GM12878 (cell line): ENCODE data around the gene RAB3IL1. TPM values are rescaled to one million over a fixed set of nuclear protein-coding genes. Genes with fewer than 3 reads are reported as not detected.

Experiments
- ATAC-seq: fragments of 200-7000 bp; cut with Tn5 transposase; 3 replicates; pipeline ENCODE4 v1.9.1; 2020; ENCODE audit warnings: mild to moderate bottlenecking, moderate library complexity
- BruUV-seq: library from RNA; stranded (reverse); fragments of 400-500 nt; replicated peaks from 2 replicates; lab custom pipeline; 2021; lab: Mats Ljungman, UMichigan
- CTCF ChIA-PET: fragments of 300-600 bp; sonication (Branson Sonifier 250); formaldehyde crosslinking; extraction: SDS; loops from one replicate; lab custom pipeline; 2021; ENCODE audit warnings: inconsistent platforms; lab: Yijun Ruan, JAX
- POLR2A ChIA-PET: fragments of 350-600 bp; formaldehyde crosslinking; extraction: SDS; loops from one replicate; lab custom pipeline; 2021; ENCODE audit warnings: inconsistent platforms; lab: Charles Lee
- RAD21 ChIA-PET: fragments of 300-600 bp; sonication (Branson Sonifier 250); formaldehyde crosslinking; loops from one replicate; lab custom pipeline; 2023; ENCODE audit warnings: antibody characterized with exemption; ENCODE audit not compliant: unreplicated experiment; lab: Charles Lee
- SMC1A ChIA-PET: fragments of 300-600 bp; sonication (Branson Sonifier 250); formaldehyde crosslinking; loops from one replicate; lab custom pipeline; 2023; ENCODE audit not compliant: unreplicated experiment, uncharacterized antibody; lab: Charles Lee
- DNase-seq: peaks from one replicate; pipeline ENCODE4 v3.0.0-alpha.2; 2011; ENCODE audit warnings: low read depth, low spot score
- FAIRE-seq: peaks from 3 replicates; lab custom pipeline; 2011; peaks lifted over from hg19 to GRCh38; lab: Jason Lieb, UNC
- H2AFZ ChIP-seq: 2 replicates; pipeline ENCODE4 v1.6.0; 2011; ENCODE audit warnings: low read depth, low read length, control low read depth; ENCODE audit not compliant: control insufficient read depth
- H3K27ac ChIP-seq: 2 replicates; pipeline ENCODE4 v1.5.1; 2011; ENCODE audit warnings: control low read depth; ENCODE audit not compliant: control insufficient read depth, insufficient read depth
- H3K27me3 ChIP-seq, 2 experiments: replicated peaks in 1 of 2; 2 replicates each; pipeline versions ENCODE4 v1.6.0 to v1.6.1; 2011; ENCODE audit warnings: low read length in 1 of 2; ENCODE audit not compliant: control insufficient read depth in 2 of 2, insufficient read depth in 2 of 2
- H3K36me3 ChIP-seq, 2 experiments: 2 replicates each; pipeline ENCODE4 v1.5.1; 2011; ENCODE audit warnings: low read length in 1 of 2; ENCODE audit not compliant: control insufficient read depth in 2 of 2, insufficient read depth in 2 of 2
- H3K4me1 ChIP-seq: 2 replicates; pipeline ENCODE4 v1.6.1; 2011; ENCODE audit warnings: mild to moderate bottlenecking, low read length, moderate library complexity, mixed read lengths; ENCODE audit not compliant: control insufficient read depth, insufficient read depth
- H3K4me2 ChIP-seq: 2 replicates; pipeline ENCODE4 v1.6.0; 2011; ENCODE audit warnings: control low read depth; ENCODE audit not compliant: control insufficient read depth, insufficient read depth
- H3K4me3 ChIP-seq: fragments of 200-600 bp; sonication (generic); 2 replicates; pipeline ENCODE4 v1.5.1; 2016
- H3K79me2 ChIP-seq: 2 replicates; pipeline ENCODE4 v1.6.0; 2011; ENCODE audit warnings: low read length; ENCODE audit not compliant: control insufficient read depth, insufficient read depth
- H3K9ac ChIP-seq: 2 replicates; pipeline ENCODE4 v1.8.0; 2011; ENCODE audit warnings: low read length, control low read depth, mixed read lengths; ENCODE audit not compliant: control insufficient read depth, insufficient read depth
- H3K9me3 ChIP-seq: replicated peaks from 3 replicates; pipeline ENCODE4 v1.5.1; 2011; ENCODE audit warnings: mild to moderate bottlenecking, low read length; ENCODE audit not compliant: control insufficient read depth, insufficient read depth
- H4K20me1 ChIP-seq: 2 replicates; pipeline ENCODE4 v1.6.0; 2011; ENCODE audit not compliant: control insufficient read depth, insufficient read depth
- BCL3 ChIP-seq: IDR thresholded peaks from 2 replicates; pipeline ENCODE4 v1.6.1; 2011; ENCODE audit warnings: borderline replicate concordance, low read depth, mild to moderate bottlenecking, moderate library complexity, low read length; ENCODE audit not compliant: insufficient read depth, poor library complexity, severe bottlenecking
- E2F4 ChIP-seq: IDR thresholded peaks from 2 replicates; pipeline ENCODE4 v1.6.1; 2012; ENCODE audit warnings: low read depth, low read length, improper control_type of control experiment
- ETV6 ChIP-seq, 2 experiments: fragments of 450-650 bp in 1 of 2; IDR thresholded peaks in 1 of 2; conservative IDR thresholded peaks in 1 of 2; 2 replicates each; pipeline ENCODE4 v1.6.1; 2014; ENCODE audit warnings: antibody characterized with exemption in 1 of 2, borderline replicate concordance in 1 of 2, low read depth in 1 of 2, mild to moderate bottlenecking in 1 of 2, moderate library complexity in 1 of 2
- GABPA ChIP-seq: IDR thresholded peaks from 2 replicates; pipeline ENCODE4 v1.6.1; 2014; ENCODE audit warnings: antibody characterized with exemption, low read depth, mild to moderate bottlenecking, inconsistent platforms
- JUNB ChIP-seq: IDR thresholded peaks from 2 replicates; pipeline ENCODE4 v1.6.1; 2016; ENCODE audit warnings: antibody characterized with exemption, mild to moderate bottlenecking
- RCOR1 ChIP-seq: conservative IDR thresholded peaks from 2 replicates; pipeline ENCODE4 v1.6.1; 2012; ENCODE audit warnings: low read depth, low read length, improper control_type of control experiment
- SUPT20H ChIP-seq: IDR thresholded peaks from 2 replicates; pipeline ENCODE4 v1.6.1; 2011; ENCODE audit warnings: low read depth, mild to moderate bottlenecking, low read length, moderate library complexity, borderline replicate concordance; ENCODE audit not compliant: control insufficient read depth
- ZBTB11 ChIP-seq: fragments of 450-650 bp; formaldehyde crosslinking; IDR thresholded peaks from 2 replicates; pipeline ENCODE4 v1.5.0; 2022; ENCODE audit warnings: mild to moderate bottlenecking, missing genetic modification characterization
- ZBTB33 ChIP-seq: fragments of 450-650 bp; IDR thresholded peaks from 2 replicates; pipeline ENCODE4 v1.6.1; 2017; ENCODE audit warnings: mild to moderate bottlenecking
- ZNF24 ChIP-seq: fragments of 450-650 bp; IDR thresholded peaks from 2 replicates; pipeline ENCODE4 v1.6.1; 2017; ENCODE audit warnings: antibody characterized with exemption, mild to moderate bottlenecking
- ZNF687 ChIP-seq: fragments of 450-650 bp; IDR thresholded peaks from 2 replicates; pipeline ENCODE4 v1.6.1; 2017; ENCODE audit warnings: mild to moderate bottlenecking, moderate library complexity
- WGBS: methylation state at CpG from one replicate; pipeline ENCODE4 v1.1.6; 2016; ENCODE audit warnings: low lambda C conversion rate; ENCODE audit not compliant: insufficient replicate concordance, insufficient coverage; ENCODE audit errors: missing lambda C conversion rate; 5-methylcytosine and 5-hydroxymethylcytosine counted together
- in situ Hi-C: fragments of 300-500 bp; cut with MboI; formaldehyde crosslinking; loops from 9 replicates; pipeline ENCODE4 v1.14.3; 2018; ENCODE audit warnings: mixed read lengths
- intact Hi-C: fragments of 100-400 bp; cut with micrococcal nuclease; formaldehyde crosslinking; loops from one replicate; pipeline ENCODE4 v1.14.2; 2022; ENCODE audit not compliant: unreplicated experiment
- polyA plus RNA-seq, 11 experiments: library from polyadenylated mRNA; depleted of rRNA in 4 of 11; unstranded in 6 of 11; stranded (reverse) in 5 of 11; fragments of >200 nt; fragmentation: Nextera tagmentation in 4 of 11; fragmentation: Illumina TruSeq in 1 of 11; extraction: Ambion mirVana in 4 of 11; extraction: Trizol in 1 of 11; gene quantifications; 1 replicate in 1 of 11; 2 replicates in 10 of 11; pipeline versions ENCODE4 v1.2.1 to v1.2.3, GENCODE V29; 2011 to 2016; ENCODE audit warnings: inconsistent platforms in 2 of 11, missing spikeins in 2 of 11, low read depth in 1 of 11
- total RNA-seq, 4 experiments: library from RNA; depleted of rRNA in 3 of 4; stranded (reverse); fragments of >200 nt in 3 of 4; fragmentation: Illumina TruSeq in 1 of 4; extraction: Trizol in 1 of 4; gene quantifications; 2 replicates each; pipeline versions ENCODE4 v1.2.1 to v1.2.3, GENCODE V29; 2013 to 2021

RAB3IL1 gene
- total and polyA plus RNA-seq, 10 of the 15 experiments (the other 5 are each of a cell fraction or from before 2014, with no cell fraction given) = 0.04 TPM; not detected in 9

- intact Hi-C loops (no loop called here), in situ Hi-C loops (no loop called here)
- H3K9ac ChIP-seq = no peak overlapping the region
- H3K27ac ChIP-seq = no peak overlapping the region
- H3K4me2 ChIP-seq = no peak overlapping the region
- no peak overlapping the region for H2AFZ ChIP-seq
- ChIA-PET SMC1A (no interaction called here), RAD21 (no interaction called here), POLR2A (no interaction called here), CTCF (interaction anchor here (1.5 to 2.0 kb wide), 2 partner anchors 158 to 175 kb away, joined by 3 to 6 read pairs; no protein-coding TSS in a partner anchor)
- H3K9me3 ChIP-seq = no peaks in the 10 kb centered on the region
- BruUV-seq = no TSS peak
- peaks cover 2% of the 10 kb centered on the region in 2 experiments; a peak in 3 of 4 replicates for H3K27me3 ChIP-seq
- no peaks in the 10 kb centered on the region for H3K4me1 ChIP-seq
- no peaks in the 10 kb centered on the region; the same call in 1 of the 2 replicates for H4K20me1 ChIP-seq
- FAIRE-seq (no peak), DNase-seq (no peak), ATAC-seq (no peak)
- H3K36me3 ChIP-seq = no peaks in the 10 kb centered on the region
- no peak overlapping the region for H3K4me3 ChIP-seq
- no peaks in the 10 kb centered on the region for H3K79me2 ChIP-seq
- WGBS = 23% methylated on average over 6 of the region's 6 CpGs
- no peak for TF ChIP-seq GABPA
- TF ChIP-seq JUNB = no peak
- TF ChIP-seq ZNF24 = no peak
- no peak for TF ChIP-seq ETV6 (conservative IDR thresholded peaks at IDR 0.05 in 1 of 2, IDR thresholded peaks at IDR 0.05 in 1 of 2; ENCODE audit: borderline replicate concordance in 1 of 2, low read depth in 1 of 2)
- no peak for TF ChIP-seq SUPT20H
- no peak for TF ChIP-seq E2F4
- TF ChIP-seq RCOR1 = no peak
- TF ChIP-seq BCL3 = no peak
- TF ChIP-seq ZBTB33 = no peak
- no peak for TF ChIP-seq ZNF687
- no peak for TF ChIP-seq ZBTB11 (CRISPR knock-in tag)
Observed at GRCh38 chr11:61924064-61924455, 6.7 kb upstream of the RAB3IL1 start.
